Testis (tissue), 3 donors: Measurements from ENCODE around the gene OCA2. TPM values are rescaled to one million over a fixed set of nuclear protein-coding genes. Genes with fewer than 3 reads are reported as not detected.
"Not testable (repeated sequence)": the region's sequence is repeated elsewhere in the genome, so short reads cannot be mapped to it uniquely, and the experiment has no call there.

Experiments used
- DNase-seq: peaks from one replicate; pipeline ENCODE4 v3.0.0-alpha.2; 2019
- H3K27ac ChIP-seq, 2 donors: fragments of 200-600 bp; sonication (generic); one replicate each; pipeline ENCODE4 v1.5.1; 2019
- H3K27me3 ChIP-seq: fragments of 200-600 bp; sonication (generic); one replicate; pipeline ENCODE4 v1.5.1; 2019
- H3K36me3 ChIP-seq: fragments of 200-600 bp; sonication (generic); one replicate; pipeline ENCODE4 v1.5.1; 2017; ENCODE audit warnings: low read depth; ENCODE audit errors: missing control alignments
- H3K4me1 ChIP-seq: fragments of 200-600 bp; sonication (generic); one replicate; pipeline ENCODE4 v1.5.1; 2019
- H3K4me3 ChIP-seq, 2 donors: fragments of 200-600 bp; sonication (generic); one replicate each; pipeline ENCODE4 v1.5.1; 2017 to 2019
- H3K9me3 ChIP-seq: fragments of 200-600 bp; sonication (generic); one replicate; pipeline ENCODE4 v1.5.1; 2017
- CTCF ChIP-seq, 3 experiments: fragments of 450-650 bp in 2 of 3; fragments of 200-600 bp in 1 of 3; sonication (generic) in 1 of 3; IDR thresholded peaks; one replicate each; pipeline ENCODE4 v1.5.1; 2016 to 2019; ENCODE audit warnings: antibody characterized with exemption in 3 of 3, mild to moderate bottlenecking in 2 of 3, moderate library complexity in 1 of 3
- POLR2A ChIP-seq: fragments of 450-650 bp; IDR thresholded peaks from one replicate; pipeline ENCODE4 v1.6.1; 2017; ENCODE audit warnings: antibody characterized with exemption, mild to moderate bottlenecking, moderate library complexity
- WGBS, 2 donors: methylation state at CpG; one replicate each; pipeline ENCODE4 v1.1.5; 2018; 5-methylcytosine and 5-hydroxymethylcytosine counted together
- intact Hi-C: fragments of 100-400 bp; cut with DNase I; formaldehyde crosslinking; loops from one replicate; pipeline ENCODE4 v1.15.1; 2023; ENCODE audit warnings: low total_unique reads
- polyA plus RNA-seq: library from polyadenylated mRNA; stranded (reverse); fragments of 350-450 nt; fragmentation: Illumina TruSeq; extraction: RNeasy Lipid Tissue Mini Kit (QIAGEN cat#74804); gene quantifications from one replicate; pipeline ENCODE4 v1.2.3, GENCODE V29; 2014; ENCODE audit warnings: low read depth, low replicate concordance; ENCODE audit not compliant: insufficient read depth
- total RNA-seq, 2 donors: library from RNA; depleted of rRNA; stranded (reverse); fragments of >200 nt; gene quantifications; one replicate each; pipeline ENCODE4 v1.2.3, GENCODE V29; 2016

Gene OCA2
- total and polyA plus RNA-seq, 3 donors from 2014 or later = 2.6 to 7.2 (median 4.5) TPM

DNA sequence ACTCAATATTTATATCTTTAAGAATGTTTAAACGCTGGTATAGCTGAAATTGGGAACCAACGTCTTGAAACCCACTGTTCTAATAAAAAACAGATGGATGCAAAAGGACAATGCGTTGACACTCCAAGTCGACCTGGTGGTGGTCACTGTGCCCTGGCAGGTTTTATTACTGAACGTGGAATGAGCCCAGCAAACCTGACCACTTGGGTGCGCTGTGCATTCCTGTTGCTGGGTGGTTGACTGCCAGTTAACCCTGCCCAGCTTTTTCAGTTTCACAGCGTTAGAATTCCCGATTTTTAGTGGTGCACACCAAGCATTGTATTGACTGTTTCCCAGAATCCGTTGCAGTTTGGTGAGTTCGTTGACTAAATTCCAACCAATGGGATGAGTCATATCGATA, 384.4 kb downstream of the OCA2 start:
- peak; percentile 33 for DNase-seq
- no peaks in the 10 kb centered on the region for H3K9me3 ChIP-seq
- intact Hi-C loops = no loop called here
- TF ChIP-seq CTCF (IDR thresholded peaks at IDR 0.05) (no peak), POLR2A (no peak)
- H3K27me3 ChIP-seq = no peaks in the 10 kb centered on the region
- H3K4me1 ChIP-seq = no peaks in the 10 kb centered on the region
- no peaks in the 10 kb centered on the region for H3K36me3 ChIP-seq
- no peak overlapping the region for H3K27ac ChIP-seq
- WGBS, 2 donors = 61 to 78% methylated on average over 11 of the region's 11 CpGs
- H3K4me3 ChIP-seq = peak overlapping the region; percentile 6 to 42

GRCh38 chr15:27713850-27714249, 385.3 kb downstream of the OCA2 start:
- H3K9me3 ChIP-seq, H3K4me1 ChIP-seq, H3K27ac ChIP-seq, intact Hi-C loops, H3K36me3 ChIP-seq, H3K27me3 ChIP-seq: not testable (repeated sequence)
- H3K4me3 ChIP-seq = peak overlapping the region; percentile 6 to 42
- WGBS, 2 donors = 68 to 79% methylated on average over 9 of the region's 9 CpGs
- peak; percentile 77 for DNase-seq

DNA sequence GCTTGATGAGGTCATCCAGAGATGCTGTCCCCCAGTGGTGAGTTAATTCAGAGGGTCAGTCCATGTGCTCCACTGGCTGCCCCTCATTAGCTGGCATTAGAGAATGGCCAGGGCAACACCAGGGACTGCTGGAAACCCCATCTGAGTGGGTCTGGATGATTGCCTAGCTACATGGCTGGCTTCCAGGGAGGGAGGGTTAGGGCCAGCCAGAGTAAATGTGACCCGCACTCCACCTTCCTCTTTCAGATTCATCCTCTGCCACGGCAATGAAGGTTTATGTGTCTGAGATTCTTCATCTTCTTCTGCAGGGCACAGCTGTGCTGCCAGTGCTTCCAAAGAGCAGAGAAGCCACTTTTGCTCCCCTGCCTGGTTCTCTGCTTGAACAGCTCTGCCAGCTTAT, 391.9 kb downstream of the OCA2 start:
- Histone ChIP-seq H3K9me3 (no peaks in the 10 kb centered on the region), H3K4me3 (no peak overlapping the region), H3K27ac (no peak overlapping the region), H3K27me3 (no peaks in the 10 kb centered on the region), H3K4me1 (no peaks in the 10 kb centered on the region), H3K36me3 (no peaks in the 10 kb centered on the region)
- no peak for DNase-seq
- intact Hi-C loops = no loop called here
- WGBS, 2 donors = 76 to 89% methylated on average over 2 of the region's 2 CpGs
- TF ChIP-seq CTCF (IDR thresholded peaks at IDR 0.05) (no peak), POLR2A (no peak)

- Histone ChIP-seq H3K4me1 (no peaks in the 10 kb centered on the region), H3K36me3 (no peaks in the 10 kb centered on the region), H3K27ac (no peak overlapping the region), H3K27me3 (no peaks in the 10 kb centered on the region), H3K4me3 (no peak overlapping the region), H3K9me3 (no peaks in the 10 kb centered on the region)
- TF ChIP-seq POLR2A (no peak), CTCF (IDR thresholded peaks at IDR 0.05) (no peak)
- DNase-seq = no peak
- WGBS, 2 donors = 81 to 90% methylated on average over 5 of the region's 5 CpGs
- intact Hi-C loops = no loop called here
Observed at GRCh38 chr15:27706300-27706699, 392.8 kb downstream of the OCA2 start.

DNA sequence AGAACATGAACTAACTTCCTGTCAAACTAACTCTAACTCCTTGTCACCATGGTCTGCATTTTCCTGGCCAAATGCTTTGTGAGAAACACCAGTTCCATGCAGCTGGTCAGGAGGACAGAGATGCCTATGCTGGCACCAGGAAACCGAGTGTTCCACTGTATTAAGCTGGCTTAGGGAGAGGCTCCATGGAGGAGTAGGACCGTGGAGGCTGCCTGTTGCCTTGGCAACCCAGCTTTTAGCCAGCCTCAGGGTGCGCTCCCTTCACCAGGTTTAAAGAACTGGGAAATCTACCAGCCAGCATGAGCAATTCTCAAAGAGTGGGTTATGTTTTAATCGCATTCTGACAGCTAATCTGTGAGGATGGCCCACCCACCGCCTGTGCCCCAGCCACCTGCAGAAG, 394.1 kb downstream of the OCA2 start:
- TF ChIP-seq CTCF (IDR thresholded peaks at IDR 0.05) = no peak
- no peak for TF ChIP-seq POLR2A
- DNase-seq = no peak
- intact Hi-C loops = no loop called here
- Histone ChIP-seq H3K36me3 (no peaks in the 10 kb centered on the region), H3K4me3 (no peak overlapping the region), H3K9me3 (no peaks in the 10 kb centered on the region), H3K4me1 (no peaks in the 10 kb centered on the region), H3K27ac (no peak overlapping the region), H3K27me3 (no peaks in the 10 kb centered on the region)
- 82 to 85% methylated on average over 5 of the region's 5 CpGs for WGBS, 2 donors

Other genes with a start within 250 kb of the OCA2 start
- gene HERC2, start 222.9 kb upstream of the OCA2 start, total RNA-seq = 100 to 1,000 TPM in 1 of 2 donors, 10 to 100 TPM in 1; 78.2 to 113 TPM
- gene HERC2, start 222.9 kb upstream of the OCA2 start, polyA plus RNA-seq = 45.6 TPM